Loucy (cell line): ENCODE data around the gene CYB5B.

ENCODE experiments used
- H2AFZ ChIP-seq: fragments of 200-600 bp; sonication (generic); 2 replicates; pipeline ENCODE4 v1.6.0; 2016; ENCODE audit warnings: antibody characterized with exemption, mild to moderate bottlenecking, low read length, moderate library complexity
- H3F3A ChIP-seq: fragments of 200-600 bp; 2 replicates; pipeline ENCODE4 v1.6.0; 2016; ENCODE audit warnings: antibody characterized with exemption, low read depth, mild to moderate bottlenecking
- H3K27me3 ChIP-seq: fragments of 200-600 bp; sonication (generic); 2 replicates; pipeline ENCODE4 v1.6.1; 2014; ENCODE audit warnings: low read length, mild to moderate bottlenecking; ENCODE audit not compliant: insufficient read depth, poor library complexity, severe bottlenecking
- H3K36me3 ChIP-seq: fragments of 200-600 bp; sonication (generic); 2 replicates; pipeline ENCODE4 v1.6.1; 2016; ENCODE audit warnings: low read length; ENCODE audit not compliant: insufficient read depth
- H3K4me1 ChIP-seq: fragments of 200-600 bp; sonication (generic); 2 replicates; pipeline ENCODE4 v1.5.1; 2014; ENCODE audit warnings: low read length, mild to moderate bottlenecking; ENCODE audit not compliant: insufficient read depth, poor library complexity, severe bottlenecking
- H3K4me2 ChIP-seq: fragments of 200-600 bp; sonication (generic); 2 replicates; pipeline ENCODE4 v1.6.0; 2014; ENCODE audit warnings: antibody characterized with exemption, low read length, low read depth, mild to moderate bottlenecking; ENCODE audit not compliant: poor library complexity, severe bottlenecking
- H3K4me3 ChIP-seq: fragments of 200-600 bp; sonication (generic); 2 replicates; pipeline ENCODE4 v1.5.1; 2014; ENCODE audit warnings: low read length, mild to moderate bottlenecking, mixed read lengths; ENCODE audit not compliant: poor library complexity, severe bottlenecking
- H3K79me2 ChIP-seq: fragments of 200-600 bp; sonication (generic); 2 replicates; pipeline ENCODE4 v1.6.1; 2014; ENCODE audit warnings: low read length; ENCODE audit not compliant: insufficient read depth
- H3K9ac ChIP-seq: fragments of 200-600 bp; sonication (generic); 2 replicates; pipeline ENCODE4 v1.6.0; 2014; ENCODE audit warnings: mild to moderate bottlenecking, low read depth, low read length, moderate library complexity; ENCODE audit not compliant: poor library complexity, severe bottlenecking
- H3K9me2 ChIP-seq: fragments of 200-600 bp; sonication (generic); replicated peaks from 2 replicates; pipeline ENCODE4 v1.6.1; 2016; ENCODE audit warnings: low read depth, low read length, mixed read lengths
- H3K9me3 ChIP-seq: fragments of 200-600 bp; sonication (generic); 2 replicates; pipeline ENCODE4 v1.6.1; 2014; ENCODE audit warnings: mild to moderate bottlenecking, antibody characterized with exemption, low read length, low read depth; ENCODE audit not compliant: insufficient read depth
- H4K20me1 ChIP-seq: fragments of 200-600 bp; sonication (generic); 2 replicates; pipeline ENCODE4 v1.6.0; 2014; ENCODE audit warnings: antibody characterized with exemption, low read length, mild to moderate bottlenecking; ENCODE audit not compliant: insufficient read depth, poor library complexity, severe bottlenecking
- EZH2phosphoT487 ChIP-seq: fragments of 200-600 bp; IDR thresholded peaks from 2 replicates; pipeline ENCODE4 v1.6.1; 2018; ENCODE audit warnings: antibody characterized with exemption, mild to moderate bottlenecking, moderate library complexity, borderline replicate concordance
- TF ChIP-seq, protein P1 (sequence below): fragments of 200-600 bp; sonication (generic); conservative IDR thresholded peaks from 2 replicates; pipeline ENCODE4 v1.5.1; 2014; ENCODE audit warnings: mild to moderate bottlenecking, antibody characterized with exemption, low read length

Gene CYB5B

DNA sequence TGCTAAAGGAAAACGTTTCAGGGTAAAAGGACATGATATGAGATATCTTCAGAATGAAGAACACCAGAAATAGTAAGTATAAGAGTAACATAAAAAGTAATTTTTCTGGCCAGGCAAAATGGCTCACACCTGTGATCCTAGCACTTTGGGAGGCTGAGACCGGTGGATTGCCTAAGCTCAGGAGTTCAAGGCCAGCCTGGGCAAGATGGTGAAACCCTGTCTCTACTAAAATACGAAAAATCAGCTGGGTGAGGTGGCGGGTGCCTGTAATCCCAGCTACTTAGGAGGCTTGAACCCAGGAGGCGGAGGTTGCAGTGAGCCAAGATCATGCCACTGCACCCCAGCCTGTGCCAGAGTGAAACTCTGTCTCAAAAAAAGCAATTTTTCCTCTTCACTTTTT, 84.7 kb downstream of the CYB5B start:
- Histone ChIP-seq H3K9ac (no peak overlapping the region), H3K4me3 (no peak overlapping the region), H3K27me3 (no peaks in the 10 kb centered on the region), H4K20me1 (no peaks in the 10 kb centered on the region), H3K4me1 (peaks cover 6% of the 10 kb centered on the region), H3K36me3 (no peaks in the 10 kb centered on the region), H3F3A (no peaks in the 10 kb centered on the region), H3K9me2 (no peaks in the 10 kb centered on the region), H3K79me2 (no peaks in the 10 kb centered on the region), H2AFZ (no peak overlapping the region), H3K4me2 (no peak overlapping the region), H3K9me3 (no peaks in the 10 kb centered on the region)
- TF ChIP-seq, protein P1, sequence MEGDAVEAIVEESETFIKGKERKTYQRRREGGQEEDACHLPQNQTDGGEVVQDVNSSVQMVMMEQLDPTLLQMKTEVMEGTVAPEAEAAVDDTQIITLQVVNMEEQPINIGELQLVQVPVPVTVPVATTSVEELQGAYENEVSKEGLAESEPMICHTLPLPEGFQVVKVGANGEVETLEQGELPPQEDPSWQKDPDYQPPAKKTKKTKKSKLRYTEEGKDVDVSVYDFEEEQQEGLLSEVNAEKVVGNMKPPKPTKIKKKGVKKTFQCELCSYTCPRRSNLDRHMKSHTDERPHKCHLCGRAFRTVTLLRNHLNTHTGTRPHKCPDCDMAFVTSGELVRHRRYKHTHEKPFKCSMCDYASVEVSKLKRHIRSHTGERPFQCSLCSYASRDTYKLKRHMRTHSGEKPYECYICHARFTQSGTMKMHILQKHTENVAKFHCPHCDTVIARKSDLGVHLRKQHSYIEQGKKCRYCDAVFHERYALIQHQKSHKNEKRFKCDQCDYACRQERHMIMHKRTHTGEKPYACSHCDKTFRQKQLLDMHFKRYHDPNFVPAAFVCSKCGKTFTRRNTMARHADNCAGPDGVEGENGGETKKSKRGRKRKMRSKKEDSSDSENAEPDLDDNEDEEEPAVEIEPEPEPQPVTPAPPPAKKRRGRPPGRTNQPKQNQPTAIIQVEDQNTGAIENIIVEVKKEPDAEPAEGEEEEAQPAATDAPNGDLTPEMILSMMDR, result no peak
- TF ChIP-seq EZH2phosphoT487, result no peak

DNA sequence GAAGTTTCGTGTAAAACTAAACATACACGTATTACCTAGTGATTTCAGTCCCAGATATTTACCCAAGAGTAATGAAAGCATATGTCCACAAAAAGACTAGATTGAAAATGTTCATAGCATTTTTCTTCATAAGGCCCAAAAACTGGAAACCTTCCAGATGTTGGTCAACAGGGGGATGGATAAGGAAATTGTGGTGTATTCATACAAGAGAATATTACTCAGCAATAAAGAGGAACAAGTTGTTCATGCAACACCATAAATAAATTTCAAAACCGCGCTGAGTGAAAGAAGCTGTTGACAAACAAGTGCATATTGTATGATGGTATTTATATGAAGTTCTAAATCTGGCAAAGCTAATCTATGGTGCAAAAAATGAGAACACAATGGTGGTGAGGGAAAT, 87.2 kb downstream of the CYB5B start:
- Histone ChIP-seq H3K9me2 (no peaks in the 10 kb centered on the region; the same call in 1 of the 2 replicates), H3F3A (no peaks in the 10 kb centered on the region), H3K4me2 (no peak overlapping the region), H3K4me1 (peaks cover 6% of the 10 kb centered on the region), H4K20me1 (no peaks in the 10 kb centered on the region), H3K4me3 (no peak overlapping the region), H3K79me2 (no peaks in the 10 kb centered on the region), H3K9me3 (no peaks in the 10 kb centered on the region), H3K27me3 (no peaks in the 10 kb centered on the region), H3K36me3 (no peaks in the 10 kb centered on the region), H3K9ac (no peak overlapping the region), H2AFZ (no peak overlapping the region)
- no peak for TF ChIP-seq EZH2phosphoT487
- TF ChIP-seq, protein P1, result no peak

DNA sequence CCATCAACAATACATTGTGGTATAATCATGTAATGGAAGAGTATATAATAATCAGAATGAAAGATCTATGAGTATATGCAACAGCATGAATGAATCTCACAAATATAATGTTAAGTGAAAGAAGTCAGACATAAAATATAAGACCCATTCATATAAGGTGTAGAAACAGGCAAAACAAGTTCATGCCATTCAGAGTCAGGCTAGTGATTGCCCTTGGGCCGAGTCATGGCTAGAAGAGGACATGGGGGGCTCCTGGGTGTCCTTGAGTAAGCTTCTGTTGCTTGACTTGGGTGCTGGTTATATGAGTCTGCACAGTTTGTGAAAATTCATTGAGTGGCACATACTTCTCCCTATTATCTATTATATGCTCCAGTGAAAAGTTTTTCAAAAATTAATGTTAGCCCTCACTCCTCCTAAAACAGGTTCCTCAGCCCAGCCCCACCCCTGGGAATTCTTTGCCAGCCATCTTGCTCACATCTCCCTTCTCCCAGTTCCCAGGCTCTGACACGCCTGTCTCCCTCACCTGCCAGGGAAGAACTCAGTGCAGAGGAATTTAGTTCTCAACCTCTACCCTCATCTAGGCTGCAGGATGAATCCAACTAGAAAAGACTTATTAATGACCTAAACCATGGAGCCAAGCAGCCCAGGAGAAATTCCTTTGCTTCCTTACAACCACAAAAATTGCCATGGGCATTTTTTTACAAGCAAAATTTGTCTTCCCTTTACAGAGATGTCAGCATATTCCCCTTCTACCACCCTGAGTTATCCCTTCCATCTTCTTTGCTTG, 89.0 kb downstream of the CYB5B start:
- no peak overlapping the region for H2AFZ ChIP-seq
- no peaks in the 10 kb centered on the region for H4K20me1 ChIP-seq
- no peaks in the 10 kb centered on the region for H3K79me2 ChIP-seq
- no peak overlapping the region for H3K4me2 ChIP-seq
- no peaks in the 10 kb centered on the region for H3K9me3 ChIP-seq
- H3K4me3 ChIP-seq, result no peak overlapping the region
- H3K4me1 ChIP-seq, result peaks cover 1% of the 10 kb centered on the region
- no peaks in the 10 kb centered on the region for H3K36me3 ChIP-seq
- H3K27me3 ChIP-seq, result no peaks in the 10 kb centered on the region
- TF ChIP-seq, protein P1, result no peak
- H3F3A ChIP-seq, result no peaks in the 10 kb centered on the region
- H3K9ac ChIP-seq, result no peak overlapping the region
- H3K9me2 ChIP-seq, result no peaks in the 10 kb centered on the region; the same call in 1 of the 2 replicates
